Brain microvascular endothelial cell (primary cell): ENCODE data around the gene RNASE4.
A peak's percentile ranks its signal among the peaks of the same experiment; 100 is the strongest.
"Not testable (repeated sequence)": the region's sequence is repeated elsewhere in the genome, so short reads cannot be mapped to it uniquely, and the experiment has no call there.

Experiments used
- DNase-seq: peaks from one replicate; pipeline ENCODE4 v3.0.0-alpha.2; 2020
- H3K27ac ChIP-seq: fragments of 250-450 bp; sonication (Bioruptor Pico); 2 replicates; pipeline ENCODE4 v1.5.1; 2020; ENCODE audit warnings: mild to moderate bottlenecking, moderate library complexity
- H3K27me3 ChIP-seq: fragments of 250-450 bp; sonication (Bioruptor Pico); replicated peaks from 2 replicates; pipeline ENCODE4 v1.5.1; 2020; ENCODE audit warnings: mild to moderate bottlenecking
- H3K36me3 ChIP-seq: fragments of 250-450 bp; sonication (Bioruptor Pico); replicated peaks from 2 replicates; pipeline ENCODE4 v1.5.1; 2020; ENCODE audit warnings: mild to moderate bottlenecking
- H3K4me3 ChIP-seq: 2 replicates; pipeline ENCODE4 v1.5.1; 2011; ENCODE audit warnings: low read depth, mild to moderate bottlenecking, control low read depth, low read length, moderate library complexity
- CTCF ChIP-seq: IDR thresholded peaks from 2 replicates; pipeline ENCODE4 v1.5.1; 2011; ENCODE audit warnings: low read depth, mild to moderate bottlenecking, moderate library complexity, low read length, control low read depth, inconsistent platforms; ENCODE audit errors: missing control alignments
- in situ Hi-C: cut with HindIII; loops from 2 replicates; pipeline ENCODE4 v1.10.0; 2017; ENCODE audit warnings: low sequenced_read_pairs, low pct_ligation_motif_present

The RNASE4 gene

GRCh38 chr14:20714593-20715250 is 30.4 kb downstream of the RNASE4 start:
- Histone ChIP-seq H3K27me3 (no peaks in the 10 kb centered on the region), H3K36me3 (no peaks in the 10 kb centered on the region), H3K4me3 (no peak overlapping the region), H3K27ac (no peak overlapping the region)
- in situ Hi-C loops, result no loop called here
- no peak for TF ChIP-seq CTCF
- peak; percentile 73 for DNase-seq

GRCh38 chr14:20719777-20720176 is 35.4 kb downstream of the RNASE4 start:
- in situ Hi-C loops, result no loop called here
- Histone ChIP-seq H3K27me3 (peaks cover 10% of the 10 kb centered on the region), H3K27ac (no peak overlapping the region), H3K4me3 (no peak overlapping the region), H3K36me3 (no peaks in the 10 kb centered on the region)
- TF ChIP-seq CTCF, result no peak
- DNase-seq, result no peak

GRCh38 chr14:20720741-20721140 is 36.4 kb downstream of the RNASE4 start:
- Histone ChIP-seq H3K27ac (no peak overlapping the region), H3K36me3 (no peaks in the 10 kb centered on the region), H3K4me3 (no peak overlapping the region), H3K27me3 (peaks cover 10% of the 10 kb centered on the region)
- no peak for TF ChIP-seq CTCF
- in situ Hi-C loops, result no loop called here
- no peak for DNase-seq

GRCh38 chr14:20722016-20722415 is 37.7 kb downstream of the RNASE4 start:
- no peak overlapping the region for H3K4me3 ChIP-seq
- no peaks in the 10 kb centered on the region for H3K36me3 ChIP-seq
- DNase-seq, result no peak
- H3K27me3 ChIP-seq, result peaks cover 10% of the 10 kb centered on the region
- no peak overlapping the region for H3K27ac ChIP-seq
- no peak for TF ChIP-seq CTCF
- in situ Hi-C loops, result no loop called here

GRCh38 chr14:20723488-20723887 is 39.1 kb downstream of the RNASE4 start:
- Histone ChIP-seq H3K36me3 (no peaks in the 10 kb centered on the region), H3K27me3 (peaks cover 10% of the 10 kb centered on the region), H3K27ac (no peak overlapping the region), H3K4me3 (no peak overlapping the region)
- DNase-seq, result no peak
- no peak for TF ChIP-seq CTCF
- in situ Hi-C loops, result no loop called here

- H3K27ac ChIP-seq, H3K36me3 ChIP-seq, DNase-seq, H3K27me3 ChIP-seq, in situ Hi-C loops, H3K4me3 ChIP-seq: not testable (repeated sequence)
Observed at GRCh38 chr14:20726121-20726520, 41.8 kb downstream of the RNASE4 start.
